CD4-positive, alpha-beta T cell treated with Interleukin-21 for 1 hour (primary cell): ENCODE measurements around the gene FBXO2.
"Not testable (repeated sequence)": the region's sequence is repeated elsewhere in the genome, so short reads cannot be mapped to it uniquely, and the experiment has no call there.

Experiments used
- DNase-seq: peaks from one replicate; pipeline ENCODE4 v3.0.0-alpha.2; 2020

Gene FBXO2

DNA sequence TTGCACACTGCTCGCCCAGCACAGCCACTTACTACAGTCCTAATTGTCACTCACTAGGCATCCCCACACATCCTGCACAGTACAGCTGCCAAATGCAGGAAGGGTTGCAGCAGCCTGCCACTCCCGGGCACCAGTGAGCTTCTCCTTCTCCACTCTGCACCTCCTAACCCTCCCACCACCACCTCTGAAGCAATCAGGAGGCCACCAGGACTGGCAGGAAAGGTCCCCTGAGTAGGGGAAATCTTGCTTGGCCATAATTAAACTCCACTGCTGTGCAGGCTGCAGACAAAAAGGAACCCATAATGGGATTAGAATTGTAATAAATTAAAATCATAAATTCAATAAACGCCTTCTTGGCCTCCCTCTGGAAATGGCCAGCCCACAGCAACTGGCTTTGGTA is 31.8 kb downstream of the FBXO2 start:
- no peak for DNase-seq

- DNase-seq, result no peak
Observed at GRCh38 chr1:11620924-11621323, 33.3 kb downstream of the FBXO2 start.

GRCh38 chr1:11620405-11620804 is 33.8 kb downstream of the FBXO2 start:
- no peak for DNase-seq

DNA sequence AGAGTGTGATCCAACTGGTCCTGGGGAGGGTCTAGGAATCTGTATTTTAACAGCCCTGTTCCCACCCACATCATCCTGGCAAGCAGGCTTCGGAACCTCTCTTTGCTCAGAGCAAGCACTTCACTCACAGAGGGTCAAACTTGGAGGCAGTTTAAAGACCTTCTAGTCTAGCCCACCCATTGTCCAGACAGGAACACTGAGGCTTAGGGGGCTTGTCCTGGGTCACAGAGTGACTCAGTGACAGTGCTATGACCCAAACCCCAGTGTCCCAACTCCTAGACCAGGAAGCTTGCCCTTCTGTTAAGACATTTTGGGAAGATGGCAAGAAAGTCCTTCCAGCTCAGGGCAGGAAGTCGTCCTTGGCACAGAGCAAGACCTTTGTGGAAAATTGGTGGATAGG is 36.5 kb downstream of the FBXO2 start:
- no peak for DNase-seq

GRCh38 chr1:11617314-11617713 is 36.9 kb downstream of the FBXO2 start:
- DNase-seq, result no peak

- DNase-seq, result no peak
Observed at GRCh38 chr1:11616766-11617165, 37.5 kb downstream of the FBXO2 start.

DNA sequence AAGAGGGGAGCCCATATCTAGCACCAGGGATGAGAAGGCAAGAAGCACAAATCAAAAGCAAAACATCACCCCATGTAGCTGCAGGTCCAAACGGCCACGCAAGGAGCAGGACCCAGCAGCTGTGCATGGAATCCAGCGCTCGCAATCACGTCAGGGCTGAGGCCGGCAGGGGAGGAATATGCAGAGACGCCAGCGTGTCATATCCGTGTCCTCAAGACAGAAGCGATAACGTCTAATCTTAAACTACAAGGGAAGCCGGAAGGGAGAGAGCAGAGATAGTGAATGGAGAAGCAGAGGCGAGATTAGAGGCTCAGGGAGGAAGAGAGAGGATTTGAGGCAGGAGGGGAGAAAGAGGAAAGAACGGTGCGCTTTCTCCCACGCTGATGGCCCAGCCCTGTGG is 39.1 kb downstream of the FBXO2 start:
- no peak for DNase-seq

DNA sequence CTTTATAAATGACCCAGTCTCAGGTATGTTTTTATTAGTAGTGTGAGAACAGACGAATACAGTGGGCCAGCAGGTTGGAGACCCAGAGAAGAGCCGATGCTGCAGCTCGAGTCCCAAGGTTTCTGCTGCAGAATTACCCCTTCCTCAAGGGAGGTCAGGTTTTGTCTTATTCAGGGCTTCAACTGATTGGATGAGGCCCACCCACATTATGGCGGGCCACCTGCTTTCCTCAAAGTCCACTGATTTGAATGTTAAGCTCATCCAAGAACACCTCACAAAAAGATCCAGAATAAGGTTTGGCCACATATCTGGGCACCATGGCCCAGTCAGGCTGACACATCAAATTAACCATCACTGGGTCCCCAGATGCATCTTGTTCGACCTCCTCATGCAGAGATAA is 40.9 kb downstream of the FBXO2 start:
- no peak for DNase-seq

- no peak for DNase-seq
Observed at GRCh38 chr1:11611638-11612327, 42.4 kb downstream of the FBXO2 start.

- DNase-seq, result no peak
Observed at GRCh38 chr1:11610629-11611180, 43.5 kb downstream of the FBXO2 start.

GRCh38 chr1:11609378-11609777 is 44.9 kb downstream of the FBXO2 start:
- DNase-seq, result not testable (repeated sequence)

DNA sequence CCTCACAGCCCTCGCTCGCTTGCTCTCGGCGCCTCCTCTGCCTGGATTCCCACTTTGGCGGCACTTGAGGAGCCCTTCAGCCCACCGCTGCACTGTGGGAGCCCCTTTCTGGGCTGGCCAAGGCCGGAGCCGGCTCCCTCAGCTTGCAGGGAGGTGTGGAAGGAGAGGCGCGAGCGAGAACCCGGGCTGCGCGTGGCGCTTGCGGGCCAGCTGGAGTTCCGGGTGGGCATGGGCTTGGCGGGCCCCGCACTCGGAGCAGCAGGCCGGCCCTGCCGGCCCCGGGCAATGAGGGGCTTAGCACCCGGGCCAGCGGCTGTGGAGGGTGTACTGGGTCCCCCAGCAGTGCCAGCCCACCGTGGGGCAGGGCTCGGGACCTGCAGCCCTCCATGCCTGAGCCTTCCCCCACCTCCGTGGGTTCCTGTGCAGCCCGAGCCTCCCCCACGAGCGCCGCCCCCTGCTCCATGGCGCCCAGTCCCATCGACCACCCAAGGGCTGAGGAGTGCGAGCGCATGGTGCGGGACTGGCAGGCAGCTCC is 45.6 kb downstream of the FBXO2 start:
- DNase-seq, result not testable (repeated sequence)

- DNase-seq, result no peak
Observed at GRCh38 chr1:11606775-11607174, 47.5 kb downstream of the FBXO2 start.

- no peak for DNase-seq
Observed at GRCh38 chr1:11602981-11603380, 51.2 kb downstream of the FBXO2 start.

GRCh38 chr1:11602424-11602823 is 51.8 kb downstream of the FBXO2 start:
- DNase-seq, result no peak

DNA sequence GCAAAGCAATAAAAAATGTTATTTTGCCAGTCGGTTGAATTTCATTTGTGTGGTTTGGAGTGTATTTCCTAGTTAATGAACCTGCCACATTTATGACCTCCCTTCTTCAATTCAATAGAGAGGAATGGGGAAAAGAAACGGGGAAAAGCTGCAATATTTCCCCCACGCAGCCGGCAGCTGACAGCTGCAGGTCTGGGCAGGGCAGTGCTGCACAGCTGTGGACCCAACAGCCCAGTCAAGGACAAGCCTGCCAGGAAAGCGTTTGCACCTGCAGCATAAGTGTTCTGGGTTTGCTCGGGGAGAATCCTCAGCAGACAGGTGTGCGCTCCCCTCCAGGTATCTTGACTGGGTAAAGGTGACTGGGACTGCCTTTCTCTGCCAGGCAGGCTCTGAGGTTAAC is 53.4 kb downstream of the FBXO2 start:
- no peak for DNase-seq

DNA sequence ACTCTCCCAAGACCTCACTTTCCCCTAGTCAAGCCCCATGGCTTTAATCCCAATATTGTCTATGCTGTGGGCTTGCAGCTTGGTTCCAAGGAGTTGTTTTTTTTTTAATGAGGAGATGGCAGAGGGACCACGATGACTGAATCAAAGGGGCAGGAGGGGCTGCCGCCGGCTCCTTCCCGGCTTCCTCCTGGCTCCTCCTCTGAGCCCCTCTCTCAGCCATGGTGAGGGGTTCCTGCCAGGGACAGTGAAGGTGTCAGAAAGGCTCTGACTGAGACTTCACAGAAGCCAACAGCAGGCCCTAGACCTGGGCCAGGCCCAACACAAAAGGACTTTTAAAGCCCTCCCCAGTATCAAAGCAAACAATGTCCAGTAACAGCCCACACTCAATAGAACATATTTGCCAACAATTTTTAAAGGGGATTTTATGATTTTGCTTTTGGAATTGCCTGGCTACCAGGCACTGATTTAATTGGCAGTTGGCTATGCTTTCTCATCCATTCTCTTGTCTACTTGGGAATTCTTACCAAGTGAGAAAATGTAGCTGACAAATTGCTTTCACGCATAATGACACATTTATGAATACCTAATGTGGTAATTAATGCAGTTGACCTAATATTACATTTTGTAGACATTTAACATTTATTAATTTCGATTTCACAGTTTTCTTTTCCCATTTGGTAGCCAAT is 54.2 kb downstream of the FBXO2 start:
- DNase-seq, result no peak

DNA sequence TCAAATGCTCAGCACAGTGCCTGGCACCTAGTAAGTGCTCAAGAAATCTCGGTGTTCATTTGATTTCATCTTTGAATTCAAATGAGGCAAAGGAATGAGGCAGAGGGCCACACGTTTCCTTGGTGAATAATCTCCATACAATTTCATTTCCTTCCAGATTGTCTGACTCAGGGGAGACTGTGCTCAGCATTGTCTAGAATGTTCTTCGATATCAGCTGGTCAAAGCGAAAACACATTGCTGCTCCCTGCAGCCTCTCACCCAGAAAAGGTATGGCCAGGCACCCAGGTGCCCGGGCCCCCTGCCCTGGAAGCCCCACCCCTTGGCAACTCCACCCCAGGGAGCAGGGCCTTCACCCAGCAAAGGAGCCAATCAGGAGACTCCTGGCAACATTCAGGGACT is 55.8 kb downstream of the FBXO2 start:
- no peak for DNase-seq
